ENCODE data around the gene BBOX1. TPM values are rescaled to one million over a fixed set of nuclear protein-coding genes. Genes with fewer than 3 reads are reported as not detected.

BBOX1 gene
- total RNA-seq, 1 donor from 2014 or later = not detected

GRCh38 chr11:27095059-27095458 is 54.4 kb downstream of the BBOX1 start:
- H3K9ac ChIP-seq = no peak overlapping the region
- Mint-ChIP-seq H3K4me3 (no peak overlapping the region), H3K36me3 (no peaks in the 10 kb centered on the region), H3K9me3 (peaks cover 4% of the 10 kb centered on the region), H3K27me3 (ENCODE audit: insufficient read depth, low read depth) (no peaks in the 10 kb centered on the region), H3K4me1 (no peaks in the 10 kb centered on the region), H3K27ac (no peak overlapping the region)
- no peak overlapping the region for H3K4me3 ChIP-seq
- H3K27me3 ChIP-seq = no peaks in the 10 kb centered on the region
- no peaks in the 10 kb centered on the region for H3K9me3 ChIP-seq (ENCODE audit: low read depth)
- no peak for DNase-seq (ENCODE audit: low spot score)
- H3K36me3 ChIP-seq = no peaks in the 10 kb centered on the region
- H3K4me2 ChIP-seq = no peak overlapping the region
- no peak overlapping the region for H2AFZ ChIP-seq (replicated peaks)
- TF ChIP-seq EZH2 (IDR thresholded peaks at IDR 0.05) (no peak), CTCF (IDR thresholded peaks at IDR 0.05) (no peak), EZH2phosphoT487 (IDR thresholded peaks at IDR 0.05) (no peak)
- H4K20me1 ChIP-seq (ENCODE audit: low read depth) = no peaks in the 10 kb centered on the region
- no peaks in the 10 kb centered on the region for H3F3A ChIP-seq (ENCODE audit: low read depth)
- H3K79me2 ChIP-seq (ENCODE audit: low read depth) = no peaks in the 10 kb centered on the region
- no peaks in the 10 kb centered on the region for H3K4me1 ChIP-seq
- no peak overlapping the region for H3K27ac ChIP-seq

- no peaks in the 10 kb centered on the region for H3K9me3 Mint-ChIP-seq
- Histone ChIP-seq H3K4me3 (no peak overlapping the region), H3K4me1 (no peaks in the 10 kb centered on the region), H4K20me1 (ENCODE audit: low read depth) (no peaks in the 10 kb centered on the region), H3K27me3 (no peaks in the 10 kb centered on the region), H3K79me2 (ENCODE audit: low read depth) (no peaks in the 10 kb centered on the region), H2AFZ (replicated peaks) (no peak overlapping the region), H3K36me3 (no peaks in the 10 kb centered on the region), H3K9me3 (ENCODE audit: low read depth) (no peaks in the 10 kb centered on the region), H3K4me2 (no peak overlapping the region), H3F3A (ENCODE audit: low read depth) (no peaks in the 10 kb centered on the region), H3K27ac (no peak overlapping the region), H3K9ac (no peak overlapping the region)
- H3K27ac Mint-ChIP-seq = no peak overlapping the region
- no peak for TF ChIP-seq EZH2phosphoT487 (IDR thresholded peaks at IDR 0.05)
- no peak for TF ChIP-seq EZH2 (IDR thresholded peaks at IDR 0.05)
- no peak for TF ChIP-seq CTCF (IDR thresholded peaks at IDR 0.05)
- no peak for DNase-seq (ENCODE audit: low spot score)
- H3K4me1 Mint-ChIP-seq = no peaks in the 10 kb centered on the region
- H3K27me3 Mint-ChIP-seq (ENCODE audit: insufficient read depth, low read depth) = no peaks in the 10 kb centered on the region
- H3K4me3 Mint-ChIP-seq = no peak overlapping the region
- no peaks in the 10 kb centered on the region for H3K36me3 Mint-ChIP-seq
These were observed 55.3 kb downstream of the BBOX1 start for GRCh38 chr11:27095887-27096286.

GRCh38 chr11:27097551-27097950 is 56.9 kb downstream of the BBOX1 start:
- Mint-ChIP-seq H3K36me3 (no peaks in the 10 kb centered on the region), H3K27ac (no peak overlapping the region), H3K9me3 (no peaks in the 10 kb centered on the region), H3K4me3 (no peak overlapping the region), H3K27me3 (ENCODE audit: insufficient read depth, low read depth) (no peaks in the 10 kb centered on the region), H3K4me1 (no peaks in the 10 kb centered on the region)
- no peaks in the 10 kb centered on the region for H3K27me3 ChIP-seq
- no peaks in the 10 kb centered on the region for H3K9me3 ChIP-seq (ENCODE audit: low read depth)
- no peak overlapping the region for H3K9ac ChIP-seq
- TF ChIP-seq CTCF (IDR thresholded peaks at IDR 0.05) (no peak), EZH2phosphoT487 (IDR thresholded peaks at IDR 0.05) (no peak), EZH2 (IDR thresholded peaks at IDR 0.05) (no peak)
- no peak overlapping the region for H3K27ac ChIP-seq
- H3K4me2 ChIP-seq = no peak overlapping the region
- H2AFZ ChIP-seq (replicated peaks) = no peak overlapping the region
- no peaks in the 10 kb centered on the region for H3F3A ChIP-seq (ENCODE audit: low read depth)
- H3K79me2 ChIP-seq (ENCODE audit: low read depth) = no peaks in the 10 kb centered on the region
- DNase-seq (ENCODE audit: low spot score) = no peak
- no peaks in the 10 kb centered on the region for H3K36me3 ChIP-seq
- no peaks in the 10 kb centered on the region for H3K4me1 ChIP-seq
- no peak overlapping the region for H3K4me3 ChIP-seq
- no peaks in the 10 kb centered on the region for H4K20me1 ChIP-seq (ENCODE audit: low read depth)

All from neural progenitor cell (in vitro differentiated cells).